Left ventricle myocardium inferior (tissue), 1 donor: Measurements from ENCODE around the gene CKAP2. TPM values are rescaled to one million over a fixed set of nuclear protein-coding genes. Genes with fewer than 3 reads are reported as not detected.

ENCODE experiments used
- DNase-seq: peaks from one replicate; pipeline ENCODE4 v3.0.0-alpha.2; 2020
- H3K27ac ChIP-seq: fragments of 200-600 bp; replicated peaks from 2 replicates; pipeline ENCODE4 v1.8.0; 2021
- H3K27me3 ChIP-seq: fragments of 200-600 bp; 2 replicates; pipeline ENCODE4 v1.8.0; 2021; ENCODE audit warnings: low read depth
- H3K36me3 ChIP-seq: fragments of 200-600 bp; 2 replicates; pipeline ENCODE4 v1.8.0; 2021
- H3K4me1 ChIP-seq: fragments of 200-600 bp; 2 replicates; pipeline ENCODE4 v1.8.0; 2021
- H3K4me3 ChIP-seq: fragments of 200-600 bp; 2 replicates; pipeline ENCODE4 v1.8.0; 2021; ENCODE audit warnings: mild to moderate bottlenecking, moderate library complexity
- H3K9me3 ChIP-seq: fragments of 200-600 bp; replicated peaks from 2 replicates; pipeline ENCODE4 v1.8.0; 2021
- intact Hi-C: fragments of 100-400 bp; cut with micrococcal nuclease; formaldehyde crosslinking; loops from one replicate; pipeline ENCODE4 v1.11.0; 2022
- total RNA-seq: library from RNA; stranded (reverse); fragmentation: NEBNext Ultra II Directional; extraction: Animal tissue kit (Norgen Biotek cat#: 25700); gene quantifications from one replicate; pipeline ENCODE4 v1.2.1, GENCODE V29; 2021
- TF ChIP-seq, protein P1 (sequence below): fragments of 200-600 bp; IDR thresholded peaks from 2 replicates; pipeline ENCODE4 v1.8.0; 2021; ENCODE audit warnings: antibody characterized with exemption, mild to moderate bottlenecking, borderline replicate concordance
- donor health status: DM: no; HTN: yes; CAD: no; lungs with severe emphysema.

CKAP2 gene
- total RNA-seq, 1 donor from 2014 or later, result 8.2 TPM

DNA sequence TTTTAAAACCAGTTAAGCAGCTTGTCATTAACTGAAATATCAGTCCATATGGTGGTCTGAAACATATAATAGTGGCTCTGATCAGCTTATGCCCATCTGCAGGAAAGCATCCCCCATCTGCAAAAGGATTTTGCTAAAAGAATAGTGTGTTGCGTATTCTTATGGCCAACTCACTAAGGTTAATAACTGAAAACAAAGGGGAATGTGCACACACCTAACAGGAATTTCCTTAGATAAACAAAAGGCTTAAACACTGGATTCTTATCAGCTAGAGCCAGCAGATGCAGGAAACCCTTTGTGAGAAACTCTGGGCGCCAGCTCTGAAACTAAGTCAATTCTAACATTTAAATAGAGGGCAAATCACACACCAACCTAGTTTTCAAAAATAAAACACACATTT, 27.0 kb upstream of the CKAP2 start:
- Histone ChIP-seq H3K36me3 (peaks cover 77% of the 10 kb centered on the region), H3K27ac (peak overlapping the region; percentile 71), H3K4me1 (peaks cover 36% of the 10 kb centered on the region), H3K4me3 (no peak overlapping the region), H3K9me3 (no peaks in the 10 kb centered on the region), H3K27me3 (no peaks in the 10 kb centered on the region)
- DNase-seq, result no peak
- intact Hi-C loops, result no loop called here
- TF ChIP-seq, protein P1, sequence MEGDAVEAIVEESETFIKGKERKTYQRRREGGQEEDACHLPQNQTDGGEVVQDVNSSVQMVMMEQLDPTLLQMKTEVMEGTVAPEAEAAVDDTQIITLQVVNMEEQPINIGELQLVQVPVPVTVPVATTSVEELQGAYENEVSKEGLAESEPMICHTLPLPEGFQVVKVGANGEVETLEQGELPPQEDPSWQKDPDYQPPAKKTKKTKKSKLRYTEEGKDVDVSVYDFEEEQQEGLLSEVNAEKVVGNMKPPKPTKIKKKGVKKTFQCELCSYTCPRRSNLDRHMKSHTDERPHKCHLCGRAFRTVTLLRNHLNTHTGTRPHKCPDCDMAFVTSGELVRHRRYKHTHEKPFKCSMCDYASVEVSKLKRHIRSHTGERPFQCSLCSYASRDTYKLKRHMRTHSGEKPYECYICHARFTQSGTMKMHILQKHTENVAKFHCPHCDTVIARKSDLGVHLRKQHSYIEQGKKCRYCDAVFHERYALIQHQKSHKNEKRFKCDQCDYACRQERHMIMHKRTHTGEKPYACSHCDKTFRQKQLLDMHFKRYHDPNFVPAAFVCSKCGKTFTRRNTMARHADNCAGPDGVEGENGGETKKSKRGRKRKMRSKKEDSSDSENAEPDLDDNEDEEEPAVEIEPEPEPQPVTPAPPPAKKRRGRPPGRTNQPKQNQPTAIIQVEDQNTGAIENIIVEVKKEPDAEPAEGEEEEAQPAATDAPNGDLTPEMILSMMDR, result no peak

DNA sequence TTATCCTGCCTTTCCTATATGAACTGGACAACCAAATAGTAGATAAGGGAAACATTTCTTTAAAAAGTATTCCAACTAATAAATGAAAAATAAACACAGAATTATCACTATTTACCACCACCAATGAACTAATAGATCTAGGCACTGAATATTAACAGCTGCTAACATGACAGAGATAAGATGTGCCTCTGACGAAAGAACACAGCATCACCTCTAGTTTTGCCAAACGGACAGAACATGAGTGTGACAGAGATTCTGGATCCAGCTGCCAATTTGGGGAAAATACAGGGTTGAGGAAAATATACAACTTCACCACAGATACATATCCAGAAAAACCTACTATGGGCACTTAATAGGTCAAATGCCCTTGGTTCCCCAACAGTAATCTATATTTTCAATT, 22.8 kb upstream of the CKAP2 start:
- no peak for DNase-seq
- intact Hi-C loops, result no loop called here
- H3K27ac ChIP-seq, result peak overlapping the region; percentile 63
- no peaks in the 10 kb centered on the region for H3K9me3 ChIP-seq
- no peak overlapping the region for H3K4me3 ChIP-seq
- H3K27me3 ChIP-seq, result no peaks in the 10 kb centered on the region
- peaks cover 74% of the 10 kb centered on the region for H3K4me1 ChIP-seq
- TF ChIP-seq, protein P1, result no peak
- peaks cover 75% of the 10 kb centered on the region for H3K36me3 ChIP-seq

DNA sequence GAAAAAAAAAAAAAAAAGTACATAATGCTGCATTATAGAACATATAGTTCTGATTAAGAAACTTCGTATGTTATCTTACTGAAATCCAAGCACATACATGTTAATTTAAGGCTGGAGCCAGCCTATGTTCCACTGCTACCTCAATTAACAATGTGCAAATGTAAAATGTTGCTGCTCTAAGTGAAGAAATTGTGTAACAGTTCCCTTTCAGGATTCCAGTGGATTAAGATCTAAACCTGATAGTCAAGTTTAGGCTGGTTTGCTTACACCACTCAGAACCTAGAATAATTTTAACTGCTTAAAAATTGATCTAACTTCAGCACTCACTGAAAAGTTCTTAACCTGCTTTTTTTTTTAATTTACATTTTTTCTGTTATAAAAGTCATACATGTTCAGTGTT, 9.0 kb upstream of the CKAP2 start:
- intact Hi-C loops, result no loop called here
- peaks cover 26% of the 10 kb centered on the region for H3K36me3 ChIP-seq

DNA sequence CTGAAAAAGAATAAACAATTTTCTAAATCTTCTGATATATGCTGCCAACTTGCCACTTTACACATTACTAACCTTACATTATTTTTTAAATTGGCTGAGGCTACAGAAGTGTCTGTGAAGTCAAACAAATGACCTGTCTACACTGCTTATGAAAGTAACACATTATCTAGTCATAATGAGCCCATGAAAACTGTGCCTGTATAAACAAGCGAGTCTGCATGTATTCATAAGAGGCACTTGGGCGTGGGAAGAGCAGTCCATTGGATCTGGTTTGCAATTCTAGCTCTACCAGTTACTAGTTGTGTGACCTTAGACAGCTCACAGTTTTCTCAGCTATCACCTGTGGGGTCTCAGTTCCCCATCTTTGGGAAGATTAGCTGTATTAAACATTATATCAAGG, 7.9 kb upstream of the CKAP2 start:
- H3K36me3 ChIP-seq, result peaks cover 15% of the 10 kb centered on the region
- no peak overlapping the region for H3K27ac ChIP-seq
- intact Hi-C loops, result no loop called here
- TF ChIP-seq, protein P1, result no peak
- H3K4me1 ChIP-seq, result peaks cover 57% of the 10 kb centered on the region
- DNase-seq, result no peak
- H3K9me3 ChIP-seq, result no peaks in the 10 kb centered on the region
- H3K27me3 ChIP-seq, result no peaks in the 10 kb centered on the region
- no peak overlapping the region for H3K4me3 ChIP-seq

More for the DNA sequence above, 9.0 kb upstream of the CKAP2 start:
- no peak for DNase-seq
- no peak overlapping the region for H3K4me3 ChIP-seq
- peaks cover 57% of the 10 kb centered on the region for H3K4me1 ChIP-seq
- H3K9me3 ChIP-seq, result no peaks in the 10 kb centered on the region
- TF ChIP-seq, protein P1, result no peak
- H3K27ac ChIP-seq, result no peak overlapping the region
- no peaks in the 10 kb centered on the region for H3K27me3 ChIP-seq

DNA sequence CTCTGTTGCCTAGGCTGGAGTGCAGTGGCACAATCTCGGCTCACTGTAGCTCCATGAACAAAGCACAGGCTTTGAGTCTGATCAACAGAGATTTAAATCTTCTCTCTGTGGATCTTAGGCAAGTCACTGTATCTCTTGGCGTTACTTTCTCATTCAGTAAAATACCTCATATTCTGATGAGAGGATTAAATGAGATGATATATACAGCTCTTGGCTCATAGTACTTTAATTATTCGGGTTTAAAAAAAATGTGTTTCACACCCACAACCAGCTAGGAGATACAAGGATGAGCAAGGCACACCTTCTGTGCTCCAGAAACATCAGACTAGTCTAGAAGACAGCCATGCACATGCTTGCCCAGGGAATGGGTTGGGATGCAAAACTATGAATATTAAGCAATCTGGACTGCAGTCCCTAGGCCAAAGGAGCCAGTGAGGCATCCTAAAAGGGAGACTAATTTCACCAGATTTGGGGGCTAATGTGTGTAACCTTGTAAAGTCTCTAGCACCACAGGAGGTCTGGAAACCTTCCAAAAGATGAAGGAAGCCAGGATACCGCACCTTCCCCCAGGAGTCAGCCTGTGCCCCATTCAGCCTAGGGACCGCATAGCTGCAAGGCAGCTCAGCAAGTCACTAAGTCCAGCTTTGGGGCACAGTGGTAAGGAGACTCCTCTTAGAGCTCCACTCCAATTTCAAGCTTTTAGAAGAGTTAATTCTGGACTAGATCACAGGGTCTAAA, 7.3 kb upstream of the CKAP2 start:
- H3K27me3 ChIP-seq, result no peaks in the 10 kb centered on the region
- peaks cover 53% of the 10 kb centered on the region for H3K4me1 ChIP-seq
- H3K36me3 ChIP-seq, result peaks cover 12% of the 10 kb centered on the region
- no peak for DNase-seq
- peak overlapping the region; percentile 95 for H3K4me3 ChIP-seq
- peak overlapping the region; percentile 100 for H3K27ac ChIP-seq
- no peaks in the 10 kb centered on the region for H3K9me3 ChIP-seq
- intact Hi-C loops, result no loop called here
- TF ChIP-seq, protein P1, result no peak
